ENCODE results near the gene FIBCD1.

DNA sequence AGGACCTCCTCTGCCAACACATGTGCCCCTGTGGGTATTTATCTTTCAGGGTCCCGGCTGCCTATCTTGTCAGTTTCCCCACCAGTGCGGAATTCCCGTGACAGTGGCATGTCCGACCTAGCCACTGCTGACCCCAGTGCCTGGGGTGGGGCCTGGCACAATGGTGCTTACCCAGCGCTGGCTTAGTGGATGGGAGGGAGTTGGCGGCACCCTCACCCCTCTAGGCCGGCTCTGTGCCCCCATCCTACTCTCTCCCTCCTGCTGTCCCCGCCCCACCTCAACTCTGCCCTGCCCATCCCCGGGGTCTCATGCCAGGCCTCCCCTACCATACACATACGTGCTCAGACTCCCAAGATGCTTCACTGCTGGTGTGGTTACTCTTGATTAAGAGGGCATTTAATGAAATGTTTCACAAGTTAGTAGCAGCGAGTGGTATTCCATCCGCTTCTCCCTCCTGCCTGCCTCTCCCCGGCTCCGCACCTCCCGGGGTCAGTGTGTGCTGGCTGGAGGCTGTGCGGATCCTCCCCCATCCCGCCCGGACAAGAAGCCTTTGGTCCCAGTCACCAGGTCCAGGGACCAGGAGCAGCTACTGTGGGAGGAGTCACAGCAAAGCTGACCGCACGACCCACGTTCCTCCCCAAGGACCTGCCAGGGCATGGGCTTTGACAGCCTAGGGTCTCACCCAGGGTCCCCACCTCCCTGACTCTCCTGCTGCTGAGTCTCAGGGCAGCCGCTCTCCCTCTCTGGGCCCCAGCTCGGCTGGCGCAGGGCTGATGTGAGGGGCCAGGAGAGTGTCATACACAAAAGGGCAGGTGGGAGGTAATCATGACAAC lies 32.9 kb downstream of the FIBCD1 start:
- TF ChIP-seq EZH2 (IDR thresholded peaks at IDR 0.05; ENCODE audit: insufficient read depth, poor library complexity, severe bottlenecking) (no peak), EZH2phosphoT487 (IDR thresholded peaks at IDR 0.05; ENCODE audit: insufficient read depth, low read depth) (no peak)
